MM.1S (cell line): ENCODE results near the gene PROK1.

ENCODE experiments used
- CTCF ChIP-seq: fragments of 300-600 bp; sonication (generic); IDR thresholded peaks from 2 replicates; pipeline ENCODE4 v1.5.1; 2016; ENCODE audit warnings: antibody characterized with exemption, low read length, mixed read lengths
- EZH2 ChIP-seq: fragments of 300-600 bp; sonication (generic); optimal IDR thresholded peaks from 2 replicates; pipeline ENCODE3; 2017; ENCODE audit warnings: low read depth, mild to moderate bottlenecking, antibody characterized with exemption, low read length, mixed read lengths
- EZH2phosphoT487 ChIP-seq: fragments of 300-600 bp; sonication (generic); IDR thresholded peaks from 2 replicates; pipeline ENCODE4 v1.6.1; 2018; ENCODE audit warnings: antibody characterized with exemption, low read length

- no peak for TF ChIP-seq CTCF
- no peak for TF ChIP-seq EZH2
- no peak for TF ChIP-seq EZH2phosphoT487
Measured at GRCh38 chr1:110441888-110442287, 9.1 kb upstream of the PROK1 start.
